Measurements from ENCODE around the gene NME1. TPM values are rescaled to one million over a fixed set of nuclear protein-coding genes. Genes with fewer than 3 reads are reported as not detected.

Gene NME1
- total and polyA plus RNA-seq, 9 of the 15 experiments (the other 6 are each of a cell fraction or from before 2014, with no cell fraction given) = 449 to 1,588 (median 604) TPM

- TF ChIP-seq CEBPZ (IDR thresholded peaks at IDR 0.05; ENCODE audit: borderline replicate concordance, low read depth, low read length) = 0 out of 2 replicates have a peak, but pooled peaks have one; percentile 54
- TF ChIP-seq ZZZ3 (IDR thresholded peaks at IDR 0.05) = peak; percentile 73
- no peak for TF ChIP-seq NFE2L1 (tag; IDR thresholded peaks at IDR 0.05; ENCODE audit: borderline replicate concordance, low read depth)
- TF ChIP-seq FOSL1 (tag; conservative IDR thresholded peaks at IDR 0.05) = peak; percentile 96
- peak; percentile 97; the same call in 1 of the 2 replicates for TF ChIP-seq SREBF2 (CRISPR knock-in tag; IDR thresholded peaks at IDR 0.05)
- no peak for TF ChIP-seq IRF2 (CRISPR knock-in tag; IDR thresholded peaks at IDR 0.05)
- peak; percentile 37; the same call in 1 of the 2 replicates for TF ChIP-seq ZNF143 (CRISPR knock-in tag; IDR thresholded peaks at IDR 0.05)
- TF ChIP-seq CREBBP (IDR thresholded peaks at IDR 0.05; ENCODE audit: low read depth, low read length) = no peak
- TF ChIP-seq GMEB1 (CRISPR knock-in tag; IDR thresholded peaks at IDR 0.05) = peak; percentile 70
- peak; percentile 94 for TF ChIP-seq ZBTB33 (CRISPR knock-in tag; IDR thresholded peaks at IDR 0.05)
- TF ChIP-seq GATAD2B (IDR thresholded peaks at IDR 0.05; ENCODE audit: borderline replicate concordance) = peak; percentile 36; the same call in 1 of the 2 replicates
- peak; percentile 88; the same call in 1 of the 2 replicates for TF ChIP-seq CBX1 (IDR thresholded peaks at IDR 0.05; ENCODE audit: low read depth)
- peak; percentile 100 for TF ChIP-seq ZEB2 (IDR thresholded peaks at IDR 0.05)
- TF ChIP-seq SLC30A9 (CRISPR knock-in tag; IDR thresholded peaks at IDR 0.05) = no peak
- peak; percentile 88 for TF ChIP-seq MITF (IDR thresholded peaks at IDR 0.05)
- TF ChIP-seq CTBP1 (IDR thresholded peaks at IDR 0.05; ENCODE audit: borderline replicate concordance) = peak; percentile 93
- 0 out of 2 replicates have a peak, but pooled peaks have one; percentile 40 for TF ChIP-seq RFX7 (CRISPR knock-in tag; IDR thresholded peaks at IDR 0.05)
- no peak for TF ChIP-seq ZNF785 (CRISPR knock-in tag; IDR thresholded peaks at IDR 0.05)
- no peak for TF ChIP-seq ZNF174 (CRISPR knock-in tag; IDR thresholded peaks at IDR 0.05)
- no peak for TF ChIP-seq ZNF212 (CRISPR knock-in tag; IDR thresholded peaks at IDR 0.05)
Observed at GRCh38 chr17:51153210-51154072, at the start of gene NME1 (continued).

All from K562 (cell line).